ENCODE data around the gene CTNNA2.

- TF ChIP-seq GATA2 (IDR thresholded peaks at IDR 0.05; ENCODE audit: low read depth, low read length) (no peak), GATA3 (IDR thresholded peaks at IDR 0.05; ENCODE audit: low read depth, low read length) (no peak)
Observed at GRCh38 chr2:79714283-79714682, 201.4 kb downstream of the CTNNA2 start.

All from SH-SY5Y (cell line).